Epithelial cell of proximal tubule (primary cell): ENCODE data around the gene COL4A1. TPM values are rescaled to one million over a fixed set of nuclear protein-coding genes. Genes with fewer than 3 reads are reported as not detected.

Source experiments
- DNase-seq: peaks from one replicate; pipeline ENCODE4 v3.0.0-alpha.2; 2011; ENCODE audit warnings: low read depth
- H3K4me3 ChIP-seq: 2 replicates; pipeline ENCODE4 v1.5.1; 2011; ENCODE audit warnings: low read depth, mild to moderate bottlenecking, low read length
- CTCF ChIP-seq: conservative IDR thresholded peaks from 2 replicates; pipeline ENCODE4 v1.5.1; 2012; ENCODE audit warnings: low read depth, mild to moderate bottlenecking, low read length
- total RNA-seq: library from RNA; depleted of rRNA; stranded (reverse); fragments of >200 nt; gene quantifications from 2 replicates; pipeline ENCODE4 v1.2.3, GENCODE V29; 2015

Gene COL4A1
- total RNA-seq, 1 donor from 2014 or later = 547 TPM

GRCh38 chr13:110286833-110287819, 19.8 kb downstream of the COL4A1 start:
- DNase-seq = no peak
- TF ChIP-seq CTCF = no peak
- H3K4me3 ChIP-seq = no peak overlapping the region

- H3K4me3 ChIP-seq = no peak overlapping the region
- no peak for TF ChIP-seq CTCF
- DNase-seq = no peak
Measured at GRCh38 chr13:110285991-110286832, 20.7 kb downstream of the COL4A1 start.

GRCh38 chr13:110284779-110285484, 22.0 kb downstream of the COL4A1 start:
- no peak for TF ChIP-seq CTCF
- H3K4me3 ChIP-seq = no peak overlapping the region
- no peak for DNase-seq

- no peak overlapping the region for H3K4me3 ChIP-seq
- TF ChIP-seq CTCF = no peak
- no peak for DNase-seq
Measured at GRCh38 chr13:110283736-110284517, 23.0 kb downstream of the COL4A1 start.

- H3K4me3 ChIP-seq = no peak overlapping the region
- DNase-seq = no peak
- no peak for TF ChIP-seq CTCF
Measured at GRCh38 chr13:110282316-110282841, 24.6 kb downstream of the COL4A1 start.

GRCh38 chr13:110281736-110282135, 25.2 kb downstream of the COL4A1 start:
- no peak for DNase-seq
- H3K4me3 ChIP-seq = no peak overlapping the region
- no peak for TF ChIP-seq CTCF
